ENCODE measurements around the gene FAHD2A.

DNA sequence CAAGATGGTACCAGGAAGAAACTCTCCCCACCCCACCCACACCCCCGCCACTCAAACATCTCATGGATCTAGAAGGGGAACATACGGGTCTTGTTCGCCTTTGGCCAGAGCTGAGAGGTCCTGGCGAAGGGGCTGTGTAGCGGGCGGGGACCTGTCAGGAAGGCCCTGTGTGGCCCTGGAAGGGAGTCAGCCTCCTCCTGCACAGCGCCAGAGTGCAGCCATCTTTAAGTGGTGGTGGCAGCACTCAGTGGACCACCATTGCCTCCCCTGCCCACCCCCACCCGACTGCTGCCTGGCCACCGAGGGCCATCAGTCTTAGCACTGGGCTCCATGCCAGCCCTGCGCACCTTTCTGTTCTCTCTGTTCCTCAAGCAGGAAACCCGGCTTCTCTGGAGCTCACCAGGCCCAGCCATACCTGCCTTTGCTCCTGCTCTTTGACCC, 11.6 kb upstream of the FAHD2A start:
- TF ChIP-seq JUNB (IDR thresholded peaks at IDR 0.05; ENCODE audit: unreplicated experiment) (no peak), EZH2 (IDR thresholded peaks at IDR 0.05; ENCODE audit: low read depth, unreplicated experiment) (no peak), EZH2phosphoT487 (IDR thresholded peaks at IDR 0.05; ENCODE audit: unreplicated experiment) (no peak), ZNF114 (CRISPR knock-in tag; IDR thresholded peaks at IDR 0.05) (no peak), CREB1 (CRISPR knock-in tag; IDR thresholded peaks at IDR 0.05; ENCODE audit: low read depth) (no peak), POLR2AphosphoS5 (IDR thresholded peaks at IDR 0.05; ENCODE audit: low read depth) (no peak), ZNF331 (CRISPR knock-in tag; IDR thresholded peaks at IDR 0.05; ENCODE audit: low read depth) (no peak)
- TF ChIP-seq, protein P1, sequence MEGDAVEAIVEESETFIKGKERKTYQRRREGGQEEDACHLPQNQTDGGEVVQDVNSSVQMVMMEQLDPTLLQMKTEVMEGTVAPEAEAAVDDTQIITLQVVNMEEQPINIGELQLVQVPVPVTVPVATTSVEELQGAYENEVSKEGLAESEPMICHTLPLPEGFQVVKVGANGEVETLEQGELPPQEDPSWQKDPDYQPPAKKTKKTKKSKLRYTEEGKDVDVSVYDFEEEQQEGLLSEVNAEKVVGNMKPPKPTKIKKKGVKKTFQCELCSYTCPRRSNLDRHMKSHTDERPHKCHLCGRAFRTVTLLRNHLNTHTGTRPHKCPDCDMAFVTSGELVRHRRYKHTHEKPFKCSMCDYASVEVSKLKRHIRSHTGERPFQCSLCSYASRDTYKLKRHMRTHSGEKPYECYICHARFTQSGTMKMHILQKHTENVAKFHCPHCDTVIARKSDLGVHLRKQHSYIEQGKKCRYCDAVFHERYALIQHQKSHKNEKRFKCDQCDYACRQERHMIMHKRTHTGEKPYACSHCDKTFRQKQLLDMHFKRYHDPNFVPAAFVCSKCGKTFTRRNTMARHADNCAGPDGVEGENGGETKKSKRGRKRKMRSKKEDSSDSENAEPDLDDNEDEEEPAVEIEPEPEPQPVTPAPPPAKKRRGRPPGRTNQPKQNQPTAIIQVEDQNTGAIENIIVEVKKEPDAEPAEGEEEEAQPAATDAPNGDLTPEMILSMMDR (conservative IDR thresholded peaks at IDR 0.05; ENCODE audit: low read depth in 2 of 2), result no peak
- TF ChIP-seq, protein P2, sequence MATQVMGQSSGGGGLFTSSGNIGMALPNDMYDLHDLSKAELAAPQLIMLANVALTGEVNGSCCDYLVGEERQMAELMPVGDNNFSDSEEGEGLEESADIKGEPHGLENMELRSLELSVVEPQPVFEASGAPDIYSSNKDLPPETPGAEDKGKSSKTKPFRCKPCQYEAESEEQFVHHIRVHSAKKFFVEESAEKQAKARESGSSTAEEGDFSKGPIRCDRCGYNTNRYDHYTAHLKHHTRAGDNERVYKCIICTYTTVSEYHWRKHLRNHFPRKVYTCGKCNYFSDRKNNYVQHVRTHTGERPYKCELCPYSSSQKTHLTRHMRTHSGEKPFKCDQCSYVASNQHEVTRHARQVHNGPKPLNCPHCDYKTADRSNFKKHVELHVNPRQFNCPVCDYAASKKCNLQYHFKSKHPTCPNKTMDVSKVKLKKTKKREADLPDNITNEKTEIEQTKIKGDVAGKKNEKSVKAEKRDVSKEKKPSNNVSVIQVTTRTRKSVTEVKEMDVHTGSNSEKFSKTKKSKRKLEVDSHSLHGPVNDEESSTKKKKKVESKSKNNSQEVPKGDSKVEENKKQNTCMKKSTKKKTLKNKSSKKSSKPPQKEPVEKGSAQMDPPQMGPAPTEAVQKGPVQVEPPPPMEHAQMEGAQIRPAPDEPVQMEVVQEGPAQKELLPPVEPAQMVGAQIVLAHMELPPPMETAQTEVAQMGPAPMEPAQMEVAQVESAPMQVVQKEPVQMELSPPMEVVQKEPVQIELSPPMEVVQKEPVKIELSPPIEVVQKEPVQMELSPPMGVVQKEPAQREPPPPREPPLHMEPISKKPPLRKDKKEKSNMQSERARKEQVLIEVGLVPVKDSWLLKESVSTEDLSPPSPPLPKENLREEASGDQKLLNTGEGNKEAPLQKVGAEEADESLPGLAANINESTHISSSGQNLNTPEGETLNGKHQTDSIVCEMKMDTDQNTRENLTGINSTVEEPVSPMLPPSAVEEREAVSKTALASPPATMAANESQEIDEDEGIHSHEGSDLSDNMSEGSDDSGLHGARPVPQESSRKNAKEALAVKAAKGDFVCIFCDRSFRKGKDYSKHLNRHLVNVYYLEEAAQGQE (IDR thresholded peaks at IDR 0.05; ENCODE audit: unreplicated experiment), result no peak
- TF ChIP-seq, protein P3, sequence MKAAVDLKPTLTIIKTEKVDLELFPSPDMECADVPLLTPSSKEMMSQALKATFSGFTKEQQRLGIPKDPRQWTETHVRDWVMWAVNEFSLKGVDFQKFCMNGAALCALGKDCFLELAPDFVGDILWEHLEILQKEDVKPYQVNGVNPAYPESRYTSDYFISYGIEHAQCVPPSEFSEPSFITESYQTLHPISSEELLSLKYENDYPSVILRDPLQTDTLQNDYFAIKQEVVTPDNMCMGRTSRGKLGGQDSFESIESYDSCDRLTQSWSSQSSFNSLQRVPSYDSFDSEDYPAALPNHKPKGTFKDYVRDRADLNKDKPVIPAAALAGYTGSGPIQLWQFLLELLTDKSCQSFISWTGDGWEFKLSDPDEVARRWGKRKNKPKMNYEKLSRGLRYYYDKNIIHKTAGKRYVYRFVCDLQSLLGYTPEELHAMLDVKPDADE (IDR thresholded peaks at IDR 0.05), result no peak

All from GM23338 (cell line).